ENCODE data around the gene COG4.

The COG4 gene

GRCh38 chr16:70480127-70481105 lies 42.9 kb downstream of the COG4 start:
- DNase-seq (ENCODE audit: low spot score), result no peak

DNA sequence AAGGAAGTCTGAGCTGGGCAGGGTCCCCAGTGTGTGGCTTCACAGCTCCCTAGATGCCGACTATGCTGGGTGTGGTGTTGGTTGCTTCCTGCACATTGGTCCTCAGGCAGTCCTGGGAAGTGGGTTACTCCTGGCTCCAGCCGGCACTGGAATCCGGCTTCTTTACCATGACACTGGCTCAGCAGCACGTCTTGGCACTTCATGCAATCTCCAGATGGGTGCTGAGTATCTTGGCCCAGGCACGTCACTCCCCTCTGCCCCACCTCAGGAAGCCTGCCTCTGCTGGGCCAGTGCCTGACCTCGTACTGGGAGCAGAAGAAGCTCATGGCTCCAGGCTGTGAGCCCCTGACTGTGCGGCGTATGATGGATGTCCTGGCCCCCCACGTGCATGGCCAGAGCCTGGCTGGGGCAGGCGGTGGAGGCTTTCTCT lies 44.4 kb downstream of the COG4 start:
- DNase-seq (ENCODE audit: low spot score), result no peak

DNA sequence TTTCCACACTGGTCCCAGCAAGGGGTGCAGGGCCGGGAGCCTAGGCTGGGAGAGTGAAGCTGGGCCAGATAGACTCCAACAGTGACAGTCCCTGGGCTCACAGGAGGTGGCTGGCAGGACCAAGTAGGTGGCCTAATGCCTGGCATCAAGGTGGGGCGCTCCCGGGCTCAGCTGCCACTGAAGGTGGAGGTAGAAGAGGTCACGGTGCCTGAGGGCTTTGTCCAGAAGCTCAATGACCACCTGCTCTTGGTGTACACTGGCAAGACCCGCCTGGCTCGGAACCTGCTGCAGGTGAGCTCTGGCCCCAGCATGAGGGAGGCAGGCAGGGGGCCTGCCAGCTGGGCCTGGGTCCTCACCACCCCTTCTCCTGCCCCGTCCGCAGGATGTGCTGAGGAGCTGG lies 45.2 kb downstream of the COG4 start:
- DNase-seq (ENCODE audit: low spot score), result no peak

DNA sequence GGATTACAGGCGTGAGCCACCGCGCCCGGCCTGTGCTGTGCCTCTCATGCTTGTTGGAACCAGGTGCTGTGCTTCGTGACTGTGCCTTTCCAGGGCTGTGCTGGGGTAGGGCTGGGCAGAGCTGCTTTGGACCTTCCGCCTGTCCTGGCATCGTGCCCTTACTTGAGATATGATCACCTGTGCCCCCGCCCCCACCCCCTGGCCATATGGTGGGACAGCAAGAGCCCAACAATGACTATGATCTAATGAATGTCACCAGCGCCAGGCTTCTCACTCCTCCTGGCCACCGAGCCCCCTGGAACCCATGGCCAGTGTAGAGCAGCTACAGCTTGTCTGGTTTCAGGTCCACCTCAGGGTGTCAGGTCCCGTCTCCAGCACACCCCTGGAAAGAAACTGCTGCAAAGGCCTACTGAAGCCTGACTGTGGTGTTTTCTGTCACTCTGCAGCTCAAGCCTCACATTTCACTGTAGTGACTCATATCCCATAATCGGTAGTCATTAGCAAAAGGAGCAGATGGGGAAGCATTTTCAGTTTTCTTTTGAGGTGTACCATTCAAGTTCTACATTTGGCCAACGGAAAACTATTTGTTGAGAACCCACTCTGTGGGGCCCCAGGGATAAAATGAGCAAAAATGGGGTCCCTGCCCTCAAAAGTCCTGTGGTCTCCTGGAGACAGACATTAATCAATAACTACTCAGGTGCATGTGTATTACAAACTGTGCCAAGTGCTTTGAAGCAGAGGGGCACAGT lies 46.9 kb downstream of the COG4 start:
- no peak for DNase-seq (ENCODE audit: low spot score)

GRCh38 chr16:70475054-70475871 lies 48.1 kb downstream of the COG4 start:
- DNase-seq (ENCODE audit: low spot score), result no peak

DNA sequence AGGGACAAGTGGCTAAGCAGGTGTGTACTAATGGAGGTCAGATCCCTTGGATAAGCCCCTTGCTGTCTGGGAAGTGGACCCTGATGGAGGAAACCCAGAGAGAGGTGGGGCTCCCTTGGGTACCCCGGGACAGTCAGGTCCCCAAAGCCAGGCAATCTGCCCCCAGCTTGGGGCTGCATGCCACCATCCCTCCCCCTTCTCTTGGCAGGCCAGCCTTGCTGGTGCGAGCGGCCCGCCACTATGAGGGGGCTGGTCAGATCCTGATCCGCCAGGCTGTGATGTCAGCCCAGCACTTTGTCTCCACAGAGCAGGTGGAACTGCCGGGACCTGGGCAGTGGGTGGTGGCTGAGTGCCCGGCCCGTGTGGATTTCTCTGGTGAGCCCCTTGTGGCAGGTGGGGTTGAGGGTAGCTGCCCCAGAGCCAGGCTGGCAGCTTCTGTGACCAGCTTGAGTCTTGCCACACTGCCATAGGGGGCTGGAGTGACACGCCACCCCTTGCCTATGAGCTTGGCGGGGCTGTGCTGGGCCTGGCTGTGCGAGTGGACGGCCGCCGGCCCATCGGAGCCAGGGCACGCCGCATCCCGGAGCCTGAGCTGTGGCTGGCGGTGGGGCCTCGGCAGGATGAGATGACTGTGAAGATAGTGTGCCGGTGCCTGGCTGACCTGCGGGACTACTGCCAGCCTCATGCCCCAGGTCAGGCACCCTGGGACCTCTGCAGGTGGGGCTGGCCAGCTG lies 48.9 kb downstream of the COG4 start:
- no peak for DNase-seq (ENCODE audit: low spot score)

DNA sequence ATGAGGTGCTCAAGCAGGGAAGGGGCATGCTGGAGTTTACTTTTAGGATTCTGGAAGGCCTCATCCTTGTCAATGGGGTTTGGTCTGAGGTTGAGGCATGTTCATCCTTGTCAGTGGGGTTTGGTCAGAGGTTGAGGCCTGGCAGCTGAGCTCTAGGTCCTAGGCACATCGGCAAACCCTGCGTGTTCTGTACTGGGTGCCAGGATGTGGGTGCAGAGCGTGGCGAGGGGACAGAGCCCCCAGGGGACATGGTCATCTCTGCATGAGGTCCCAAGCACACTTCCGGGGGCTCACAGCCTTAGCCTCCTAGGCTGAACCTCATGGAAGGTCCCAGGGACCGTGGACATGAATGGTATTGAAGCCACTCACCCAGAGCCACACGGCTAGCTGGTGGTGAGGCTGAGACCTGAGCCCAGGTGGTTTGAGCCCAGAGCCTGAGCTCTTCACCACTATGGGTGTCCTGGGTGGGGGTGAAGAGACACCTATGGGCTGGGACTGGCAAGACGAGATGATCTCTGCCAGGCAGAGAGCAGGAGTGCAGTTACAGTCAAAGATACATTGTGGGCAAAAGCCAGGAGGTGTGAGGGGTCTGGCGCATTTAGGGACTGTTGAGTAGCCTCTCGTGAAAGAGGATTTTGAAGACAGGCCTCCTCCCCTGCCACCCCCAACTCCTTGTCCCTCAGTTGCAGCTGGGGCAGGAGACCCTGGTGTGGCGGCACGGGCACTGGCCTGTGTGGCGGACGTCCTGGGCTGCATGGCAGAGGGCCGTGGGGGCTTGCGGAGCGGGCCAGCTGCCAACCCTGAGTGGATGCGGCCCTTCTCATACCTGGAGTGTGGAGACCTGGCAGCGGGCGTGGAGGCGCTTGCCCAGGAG lies 49.7 kb downstream of the COG4 start:
- DNase-seq (ENCODE audit: low spot score), result no peak

DNA sequence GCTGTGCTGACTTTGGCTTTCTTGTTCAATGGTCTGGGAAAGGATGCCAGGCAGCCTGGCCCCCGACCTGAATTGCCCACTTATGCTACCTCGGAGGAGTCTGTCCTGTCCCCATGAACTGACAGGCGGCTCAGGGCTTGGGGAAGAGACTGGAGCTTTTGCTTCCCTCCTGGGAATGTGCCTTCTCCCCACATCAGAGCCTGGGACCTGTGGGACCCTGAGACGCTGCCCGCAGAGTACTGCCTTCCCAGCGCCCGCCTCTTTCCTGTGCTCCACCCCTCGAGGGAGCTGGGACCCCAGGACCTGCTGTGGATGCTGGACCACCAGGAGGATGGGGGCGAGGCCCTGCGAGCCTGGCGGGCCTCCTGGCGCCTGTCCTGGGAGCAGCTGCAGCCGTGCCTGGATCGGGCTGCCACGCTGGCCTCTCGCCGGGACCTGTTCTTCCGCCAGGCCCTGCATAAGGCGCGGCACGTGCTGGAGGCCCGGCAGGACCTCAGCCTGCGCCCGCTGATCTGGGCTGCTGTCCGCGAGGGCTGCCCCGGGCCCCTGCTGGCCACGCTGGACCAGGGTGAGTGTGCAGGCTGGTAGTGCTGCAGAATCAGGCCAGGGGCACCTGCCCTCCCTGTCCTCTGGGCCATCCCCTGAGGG lies 50.4 kb downstream of the COG4 start:
- DNase-seq (ENCODE audit: low spot score), result no peak

- no peak for DNase-seq (ENCODE audit: low spot score)
Measured at GRCh38 chr16:70470927-70471341, 52.4 kb downstream of the COG4 start.

- no peak for DNase-seq (ENCODE audit: low spot score)
Measured at GRCh38 chr16:70470141-70470926, 53.0 kb downstream of the COG4 start.

DNA sequence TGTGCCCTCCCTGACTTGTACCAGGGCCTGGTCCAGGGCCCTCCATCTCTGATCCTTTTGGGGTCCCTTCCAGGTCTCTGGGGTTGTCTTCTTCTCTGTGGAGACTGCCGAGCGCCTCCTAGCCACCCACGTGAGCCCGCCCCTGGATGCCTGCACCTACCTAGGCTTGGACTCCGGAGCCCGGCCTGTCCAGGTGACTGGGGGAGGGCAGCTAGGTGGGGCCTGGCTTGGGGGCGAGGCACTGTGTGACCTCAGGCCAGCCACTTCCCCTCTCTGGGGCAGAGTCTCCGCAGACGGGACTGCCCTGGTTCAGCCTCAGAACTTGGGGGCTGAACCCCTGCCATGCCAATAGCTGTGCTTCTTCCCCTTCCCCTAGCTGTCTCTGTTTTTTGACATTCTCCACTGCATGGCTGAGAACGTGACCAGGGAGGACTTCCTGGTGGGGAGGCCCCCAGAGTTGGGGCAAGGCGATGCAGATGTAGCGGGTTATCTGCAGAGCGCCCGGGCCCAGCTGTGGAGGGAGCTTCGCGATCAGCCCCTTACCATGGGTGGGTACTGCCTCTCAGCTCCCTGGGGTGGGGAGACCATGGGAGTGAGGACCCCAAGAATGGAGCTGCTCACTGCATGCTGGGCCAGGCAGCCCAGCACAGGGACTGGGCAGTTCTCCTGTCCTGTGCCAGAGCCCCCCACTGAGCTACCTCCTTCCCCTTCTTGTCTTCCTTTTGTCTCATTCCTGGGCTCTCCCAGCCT lies 54.4 kb downstream of the COG4 start:
- DNase-seq (ENCODE audit: low spot score), result no peak

- DNase-seq (ENCODE audit: low spot score), result no peak
Measured at GRCh38 chr16:70467608-70468007, 55.7 kb downstream of the COG4 start.

- no peak for DNase-seq (ENCODE audit: low spot score)
Measured at GRCh38 chr16:70467113-70467512, 56.2 kb downstream of the COG4 start.

- no peak for DNase-seq (ENCODE audit: low spot score)
Measured at GRCh38 chr16:70466805-70467076, 56.6 kb downstream of the COG4 start.

- DNase-seq (ENCODE audit: low spot score), result no peak
Measured at GRCh38 chr16:70465999-70466804, 57.2 kb downstream of the COG4 start.

DNA sequence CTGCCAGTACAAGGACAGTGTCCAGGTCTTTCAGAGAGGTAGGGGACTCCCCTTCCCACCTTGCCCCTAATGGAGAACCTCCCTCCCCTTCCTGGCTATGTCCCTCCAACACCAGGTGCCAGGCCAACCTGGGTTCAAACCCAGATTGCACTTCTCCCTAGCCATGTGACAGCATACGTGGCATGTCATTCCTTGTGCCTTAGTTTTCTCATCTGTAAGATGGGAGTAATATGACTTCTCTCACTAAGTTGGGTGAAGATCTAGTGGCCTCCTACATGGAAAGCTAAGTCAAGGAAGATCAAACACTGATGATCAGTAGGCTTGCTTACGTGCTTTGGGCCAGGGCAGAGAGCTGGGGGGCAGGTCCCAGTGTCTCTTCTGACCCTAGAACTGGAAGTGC lies 60.1 kb downstream of the COG4 start:
- no peak for DNase-seq (ENCODE audit: low spot score)

DNA sequence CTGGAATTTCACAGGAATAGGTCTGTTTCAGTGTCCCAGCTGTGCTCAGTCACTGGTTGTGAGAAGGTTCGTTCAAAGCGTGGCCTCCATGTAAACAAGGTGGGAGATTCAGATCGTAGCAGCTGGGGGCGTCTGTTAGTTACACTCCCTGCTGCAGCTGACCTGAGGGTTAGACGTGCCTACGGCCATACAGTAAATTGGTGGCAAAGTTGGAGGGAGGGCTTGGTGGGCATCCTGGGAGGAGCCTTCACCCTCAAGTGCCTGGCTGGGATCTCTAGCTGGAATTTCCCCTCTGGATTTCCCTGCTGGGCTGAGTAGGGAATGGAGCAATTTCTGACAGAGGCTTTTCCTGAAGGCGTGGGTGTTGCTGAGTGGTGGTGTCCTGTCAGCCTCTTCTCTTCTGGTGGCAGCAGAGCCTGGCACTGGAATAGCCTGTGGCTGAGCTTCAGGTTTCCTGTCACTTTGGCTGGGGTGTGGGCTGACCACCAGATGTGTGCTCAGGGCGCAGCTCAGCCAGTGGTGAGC lies 62.6 kb downstream of the COG4 start:
- no peak for DNase-seq (ENCODE audit: low spot score)

Measured in CD4-positive, alpha-beta T cell treated with Interleukin-6 at 100 ng/mL for 8 hours (primary cell).